Thoracic aorta (tissue), 2 donors: ENCODE results near the gene FASTKD1. TPM values are rescaled to one million over a fixed set of nuclear protein-coding genes. Genes with fewer than 3 reads are reported as not detected.
"Not testable (repeated sequence)": the region's sequence is repeated elsewhere in the genome, so short reads cannot be mapped to it uniquely, and the experiment has no call there.

Experiments
- ATAC-seq: fragments of 150-250 bp; one replicate; pipeline ENCODE4 v1.8.0; 2017; ENCODE audit warnings: low read depth; ENCODE audit not compliant: insufficient number of reproducible peaks, low FRiP score
- DNase-seq: peaks from one replicate; pipeline ENCODE4 v3.0.0-alpha.2; 2020; ENCODE audit warnings: low spot score
- H3K27ac ChIP-seq, 2 donors: fragments of 200-600 bp; sonication (generic); 1 replicate in 1 of 2; 2 replicates in 1 of 2; pipeline ENCODE4 v1.5.1; 2016; ENCODE audit warnings: mild to moderate bottlenecking in 2 of 2, moderate library complexity in 2 of 2
- H3K27me3 ChIP-seq: fragments of 200-600 bp; sonication (generic); replicated peaks from 2 replicates; pipeline ENCODE4 v1.6.0; 2016; ENCODE audit warnings: mild to moderate bottlenecking; ENCODE audit not compliant: insufficient read depth
- H3K36me3 ChIP-seq: fragments of 200-600 bp; sonication (generic); one replicate; pipeline ENCODE4 v1.5.1; 2016
- H3K4me1 ChIP-seq, 2 donors: fragments of 200-600 bp; sonication (generic); 1 replicate in 1 of 2; 2 replicates in 1 of 2; pipeline versions ENCODE4 v1.5.1 to v1.6.0; 2016; ENCODE audit warnings: low read depth in 2 of 2, mild to moderate bottlenecking in 1 of 2; ENCODE audit not compliant: control insufficient read depth in 1 of 2
- H3K4me3 ChIP-seq: fragments of 200-600 bp; sonication (generic); 2 replicates; pipeline ENCODE4 v1.5.1; 2016; ENCODE audit warnings: mild to moderate bottlenecking
- H3K9me3 ChIP-seq: fragments of 200-600 bp; sonication (generic); 2 replicates; pipeline ENCODE4 v1.5.1; 2016
- CTCF ChIP-seq: fragments of 200-600 bp; sonication (generic); IDR thresholded peaks from one replicate; pipeline ENCODE4 v1.5.1; 2019; ENCODE audit warnings: antibody characterized with exemption
- total RNA-seq, 2 donors: library from RNA; depleted of rRNA; stranded (reverse); fragments of >200 nt; gene quantifications; one replicate each; pipeline versions ENCODE4 v1.1.0 to v1.2.3, GENCODE V29; 2016

FASTKD1 gene
- total RNA-seq, 2 donors from 2014 or later, result 11.5 to 15.2 TPM

DNA sequence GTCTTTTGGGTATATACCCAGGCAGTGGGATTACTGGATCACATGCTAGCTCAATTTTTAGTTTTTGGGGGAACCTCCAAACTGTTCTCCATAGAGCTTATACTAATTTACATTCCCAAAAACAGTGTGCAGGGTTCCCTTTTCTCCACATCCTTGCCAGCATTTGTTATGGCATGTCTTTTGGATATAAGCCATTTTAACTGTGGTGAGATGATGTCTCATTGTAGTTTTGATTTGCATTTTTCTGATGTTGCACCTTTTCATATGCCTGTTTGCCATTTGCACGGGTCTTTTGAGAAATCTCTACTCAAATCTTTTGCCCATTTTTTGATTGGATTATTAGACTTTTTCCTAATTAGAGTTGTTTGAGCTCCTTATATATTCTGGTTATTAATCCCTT lies 8.0 kb downstream of the FASTKD1 start:
- H3K4me1 ChIP-seq, result no peaks in the 10 kb centered on the region
- ATAC-seq, result no peak

GRCh38 chr2:169562519-169562918 lies 11.1 kb downstream of the FASTKD1 start:
- no peak for ATAC-seq
- H3K4me1 ChIP-seq, result no peaks in the 10 kb centered on the region
- H3K4me3 ChIP-seq, result no peak overlapping the region
- no peaks in the 10 kb centered on the region for H3K27me3 ChIP-seq
- no peak for TF ChIP-seq CTCF
- H3K27ac ChIP-seq, result no peak overlapping the region
- no peaks in the 10 kb centered on the region for H3K36me3 ChIP-seq
- no peaks in the 10 kb centered on the region for H3K9me3 ChIP-seq
- no peak for DNase-seq

More for the DNA sequence above, 8.0 kb downstream of the FASTKD1 start:
- no peak overlapping the region for H3K27ac ChIP-seq
- no peak for TF ChIP-seq CTCF
- no peaks in the 10 kb centered on the region for H3K9me3 ChIP-seq
- H3K4me3 ChIP-seq, result no peak overlapping the region
- no peaks in the 10 kb centered on the region for H3K27me3 ChIP-seq
- no peaks in the 10 kb centered on the region for H3K36me3 ChIP-seq
- DNase-seq, result no peak

DNA sequence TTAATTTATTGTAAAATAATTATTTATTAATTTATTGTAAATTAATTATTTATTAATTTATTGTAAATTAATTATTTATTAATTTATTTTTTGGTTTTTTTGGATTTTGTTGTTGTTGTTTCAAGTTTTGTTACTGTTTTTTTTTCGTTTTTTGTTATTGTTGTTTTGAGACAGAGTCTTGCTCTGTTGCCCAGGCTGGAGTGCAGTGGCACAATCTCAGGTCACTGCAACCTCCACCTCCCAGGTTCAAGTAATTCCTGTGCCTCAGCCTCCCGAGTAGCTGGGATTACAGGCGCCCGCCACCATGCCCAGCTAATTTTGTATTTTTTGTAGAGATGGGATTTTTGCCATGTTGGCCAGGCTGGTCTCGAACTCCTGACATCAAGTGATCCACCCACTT lies 11.6 kb downstream of the FASTKD1 start:
- H3K36me3 ChIP-seq, H3K27me3 ChIP-seq, ATAC-seq, DNase-seq, H3K4me3 ChIP-seq, H3K4me1 ChIP-seq, H3K27ac ChIP-seq, H3K9me3 ChIP-seq: not testable (repeated sequence)

- Histone ChIP-seq H3K27me3 (no peaks in the 10 kb centered on the region), H3K9me3 (no peaks in the 10 kb centered on the region), H3K4me3 (no peak overlapping the region), H3K36me3 (no peaks in the 10 kb centered on the region), H3K4me1 (no peaks in the 10 kb centered on the region), H3K27ac (no peak overlapping the region)
- no peak for TF ChIP-seq CTCF
- no peak for ATAC-seq
- no peak for DNase-seq
Observed at GRCh38 chr2:169561364-169561763, 12.3 kb downstream of the FASTKD1 start.

- Histone ChIP-seq H3K36me3 (peaks cover 7% of the 10 kb centered on the region), H3K9me3 (no peaks in the 10 kb centered on the region), H3K27me3 (no peaks in the 10 kb centered on the region), H3K27ac (no peak overlapping the region), H3K4me3 (no peak overlapping the region), H3K4me1 (no peaks in the 10 kb centered on the region)
- no peak for DNase-seq
- no peak for ATAC-seq
- TF ChIP-seq CTCF, result no peak
Observed at GRCh38 chr2:169546756-169547155, 26.9 kb downstream of the FASTKD1 start.

DNA sequence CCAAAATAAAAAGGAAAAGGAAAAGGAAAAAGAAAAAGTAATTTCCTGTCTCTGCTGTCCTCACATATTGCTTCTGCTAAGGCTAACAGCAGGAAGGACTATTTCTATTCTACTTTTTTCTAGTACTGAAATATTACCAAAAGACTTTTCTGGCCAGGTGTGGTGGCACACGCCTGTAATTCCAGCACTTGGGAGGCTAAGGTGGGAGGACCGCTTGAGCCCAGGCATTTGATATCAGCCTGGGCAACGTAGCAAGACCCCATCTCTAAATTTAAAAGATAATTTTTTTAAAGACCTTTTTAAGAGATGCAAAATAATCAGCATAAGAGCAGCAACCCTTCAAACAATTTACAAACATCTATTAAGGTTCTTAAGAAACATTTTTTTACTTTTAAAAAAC lies 31.2 kb downstream of the FASTKD1 start:
- Histone ChIP-seq H3K36me3 (peaks cover 7% of the 10 kb centered on the region), H3K4me1 (no peaks in the 10 kb centered on the region), H3K9me3 (no peaks in the 10 kb centered on the region), H3K27me3 (no peaks in the 10 kb centered on the region), H3K27ac (no peak overlapping the region), H3K4me3 (no peak overlapping the region)
- TF ChIP-seq CTCF, result no peak
- DNase-seq (no peak), ATAC-seq (no peak)
